Transverse colon (tissue), 4 donors: ENCODE results near the gene POLR1F. TPM values are rescaled to one million over a fixed set of nuclear protein-coding genes. Genes with fewer than 3 reads are reported as not detected.
"Not testable (repeated sequence)": the region's sequence is repeated elsewhere in the genome, so short reads cannot be mapped to it uniquely, and the experiment has no call there.

Experiments
- DNase-seq: peaks from one replicate; pipeline ENCODE4 v3.0.0-alpha.2; 2019
- H3K27ac ChIP-seq, 4 donors: fragments of 200-600 bp; sonication (generic); 2 replicates each; pipeline ENCODE4 v1.5.1; 2016 to 2018; ENCODE audit warnings: inconsistent platforms in 4 of 4
- H3K27me3 ChIP-seq: fragments of 200-600 bp; sonication (generic); 2 replicates; pipeline ENCODE4 v1.5.1; 2017; ENCODE audit warnings: inconsistent platforms
- H3K36me3 ChIP-seq, 4 donors: fragments of 200-600 bp; sonication (generic); 2 replicates each; pipeline ENCODE4 v1.5.1; 2017 to 2019; ENCODE audit warnings: inconsistent platforms in 4 of 4
- H3K4me1 ChIP-seq, 4 donors: fragments of 200-600 bp; sonication (generic); 2 replicates each; pipeline ENCODE4 v1.5.1; 2017 to 2020; ENCODE audit warnings: inconsistent platforms in 4 of 4
- H3K4me3 ChIP-seq, 4 donors: fragments of 200-600 bp; sonication (generic); 1 replicate in 1 of 4; 2 replicates in 3 of 4; pipeline versions ENCODE4 v1.5.1 to v1.6.1; 2017 to 2019; ENCODE audit warnings: inconsistent platforms in 4 of 4
- H3K9me3 ChIP-seq, 2 donors: fragments of 200-600 bp; sonication (generic); 2 replicates each; pipeline ENCODE4 v1.5.1; 2017 to 2019; ENCODE audit warnings: inconsistent platforms in 2 of 2
- EP300 ChIP-seq: sonication (generic); formaldehyde crosslinking; IDR thresholded peaks from one replicate; pipeline ENCODE4 v1.6.1; 2017; ENCODE audit warnings: antibody characterized with exemption, low read depth
- POLR2A ChIP-seq: fragments of 450-650 bp; IDR thresholded peaks from one replicate; pipeline ENCODE4 v1.6.1; 2016; ENCODE audit warnings: antibody characterized with exemption, mild to moderate bottlenecking, moderate library complexity
- POLR2AphosphoS5 ChIP-seq, 3 donors: sonication (generic); formaldehyde crosslinking; IDR thresholded peaks; one replicate each; pipeline ENCODE4 v1.6.1; 2016; ENCODE audit warnings: antibody characterized with exemption in 3 of 3
- WGBS, 2 donors: methylation state at CpG; one replicate each; pipeline ENCODE4 v1.1.5; 2018; ENCODE audit warnings: low coverage in 1 of 2; 5-methylcytosine and 5-hydroxymethylcytosine counted together
- in situ Hi-C, 4 donors: fragments of 200-750 bp; cut with MboI; loops; one replicate each; pipeline versions ENCODE4 v1.15.0 to v1.15.1; 2017; ENCODE audit warnings: low sequenced_read_pairs in 3 of 4, low pct_ligation_motif_present in 1 of 4, low pct_unique_long_range_greater_than_20kb in 1 of 4
- intact Hi-C: fragments of 100-400 bp; cut with DNase I; formaldehyde crosslinking; loops from one replicate; pipeline ENCODE4 v1.15.1; 2023; ENCODE audit warnings: low total_unique reads
- total RNA-seq, 4 donors: library from RNA; depleted of rRNA; stranded (reverse); fragments of >200 nt; gene quantifications; one replicate each; pipeline ENCODE4 v1.1.0, GENCODE V29; 2016
- TF ChIP-seq, protein P1 (sequence below), 5 experiments: fragments of 200-600 bp in 3 of 5; fragments of 450-650 bp in 2 of 5; sonication (generic) in 3 of 5; IDR thresholded peaks; 1 replicate in 2 of 5; 2 replicates in 3 of 5; pipeline ENCODE4 v1.5.1; 2016 to 2017; ENCODE audit warnings: antibody characterized with exemption in 5 of 5, inconsistent platforms in 3 of 5, mild to moderate bottlenecking in 2 of 5, moderate library complexity in 1 of 5

The POLR1F gene
- total RNA-seq, 4 donors from 2014 or later: 0.20 to 7.5 (median 3.7) TPM

DNA sequence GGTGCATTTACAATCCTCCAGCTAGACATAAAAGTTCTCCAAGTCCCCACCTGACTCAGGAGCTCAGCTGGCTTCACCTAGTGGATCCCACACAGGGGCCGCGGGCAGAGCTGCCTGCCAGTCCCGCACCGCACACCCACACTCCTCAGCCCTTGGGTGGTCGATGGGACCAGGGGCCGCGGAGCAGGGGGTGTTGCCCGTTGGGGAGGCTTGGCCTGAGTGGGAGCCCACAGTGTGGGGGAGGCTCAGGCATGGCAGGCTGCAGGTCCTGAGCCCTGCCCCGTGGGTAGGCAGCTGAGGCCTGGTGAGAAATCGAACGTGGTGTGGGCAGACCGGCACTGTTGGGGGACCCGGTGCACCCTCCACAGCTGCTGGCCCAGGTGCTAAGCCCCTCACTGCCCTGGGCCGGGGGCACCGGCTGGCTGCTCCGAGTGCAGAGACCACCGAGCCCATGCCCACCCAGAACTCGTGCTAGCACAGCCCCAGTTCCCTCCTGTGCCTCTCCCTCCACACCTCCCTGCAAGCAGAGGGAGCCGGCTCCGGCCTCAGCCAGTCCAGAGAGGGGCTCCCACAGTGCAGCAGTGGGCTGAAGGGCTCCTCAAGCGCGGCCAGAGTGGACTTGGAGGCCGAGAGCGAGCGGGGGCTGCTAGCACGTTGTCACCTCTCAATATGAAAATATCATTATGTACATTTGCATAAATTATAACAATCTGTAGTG lies 16.6 kb downstream of the POLR1F start:
- no peak for TF ChIP-seq EP300
- TF ChIP-seq, protein P1, sequence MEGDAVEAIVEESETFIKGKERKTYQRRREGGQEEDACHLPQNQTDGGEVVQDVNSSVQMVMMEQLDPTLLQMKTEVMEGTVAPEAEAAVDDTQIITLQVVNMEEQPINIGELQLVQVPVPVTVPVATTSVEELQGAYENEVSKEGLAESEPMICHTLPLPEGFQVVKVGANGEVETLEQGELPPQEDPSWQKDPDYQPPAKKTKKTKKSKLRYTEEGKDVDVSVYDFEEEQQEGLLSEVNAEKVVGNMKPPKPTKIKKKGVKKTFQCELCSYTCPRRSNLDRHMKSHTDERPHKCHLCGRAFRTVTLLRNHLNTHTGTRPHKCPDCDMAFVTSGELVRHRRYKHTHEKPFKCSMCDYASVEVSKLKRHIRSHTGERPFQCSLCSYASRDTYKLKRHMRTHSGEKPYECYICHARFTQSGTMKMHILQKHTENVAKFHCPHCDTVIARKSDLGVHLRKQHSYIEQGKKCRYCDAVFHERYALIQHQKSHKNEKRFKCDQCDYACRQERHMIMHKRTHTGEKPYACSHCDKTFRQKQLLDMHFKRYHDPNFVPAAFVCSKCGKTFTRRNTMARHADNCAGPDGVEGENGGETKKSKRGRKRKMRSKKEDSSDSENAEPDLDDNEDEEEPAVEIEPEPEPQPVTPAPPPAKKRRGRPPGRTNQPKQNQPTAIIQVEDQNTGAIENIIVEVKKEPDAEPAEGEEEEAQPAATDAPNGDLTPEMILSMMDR (IDR thresholded peaks at IDR 0.05): no peak
- no peak for TF ChIP-seq POLR2A
- no peak for TF ChIP-seq POLR2AphosphoS5 (IDR thresholded peaks at IDR 0.05)
- DNase-seq: no peak
- H3K9me3 ChIP-seq: no peaks in the 10 kb centered on the region
- no peaks in the 10 kb centered on the region for H3K36me3 ChIP-seq
- no peak overlapping the region for H3K4me3 ChIP-seq
- intact Hi-C loops: no loop called here
- H3K27ac ChIP-seq: no peak overlapping the region
- H3K27me3 ChIP-seq: no peaks in the 10 kb centered on the region
- H3K4me1 ChIP-seq: no peaks in the 10 kb centered on the region
- in situ Hi-C loops: no loop called here
- WGBS, 2 donors: 93% methylated on average over 16 of the region's 26 CpGs; no CpG with 5 or more reads in 1 of the 2 donors

DNA sequence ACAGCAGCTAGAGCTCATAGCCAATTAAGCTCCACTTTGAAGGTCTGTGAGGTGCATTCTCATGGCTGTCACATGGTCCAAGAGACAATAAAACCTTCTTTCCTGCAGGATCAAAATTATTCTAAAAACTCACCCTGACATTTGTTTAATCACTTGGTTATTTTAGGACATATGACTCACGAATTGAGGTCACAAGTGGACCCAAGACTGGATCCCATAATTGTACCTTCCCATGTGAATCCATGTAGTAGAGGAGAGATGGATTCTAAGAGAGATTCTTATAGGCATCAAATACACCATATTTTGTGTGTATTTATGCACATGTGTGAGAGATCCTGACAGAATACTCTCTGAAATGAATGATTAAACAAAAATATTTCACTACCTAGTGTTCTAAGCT lies 18.1 kb downstream of the POLR1F start:
- no peaks in the 10 kb centered on the region for H3K9me3 ChIP-seq
- intact Hi-C loops: no loop called here

DNA sequence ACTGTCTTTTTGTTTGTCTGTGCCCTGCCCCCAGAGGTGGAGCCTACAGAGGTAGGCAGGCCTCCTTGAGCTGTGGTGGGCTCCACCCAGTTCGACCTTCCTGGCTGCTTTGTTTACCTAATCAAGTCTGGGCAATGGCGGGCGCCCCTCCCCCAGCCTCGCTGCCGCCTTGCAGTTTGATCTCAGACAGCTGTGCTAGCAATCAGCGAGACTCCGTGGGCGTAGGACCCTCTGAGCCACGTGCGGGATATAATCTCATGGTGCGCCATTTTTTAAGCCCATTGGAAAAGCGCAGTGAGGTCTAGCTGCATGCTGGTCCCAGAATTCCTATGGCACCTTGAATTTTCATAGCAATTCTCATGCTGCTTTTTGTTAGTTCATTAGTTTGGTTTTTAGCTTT lies 19.7 kb downstream of the POLR1F start:
- H3K4me1 ChIP-seq, H3K36me3 ChIP-seq, in situ Hi-C loops, H3K27ac ChIP-seq, H3K9me3 ChIP-seq, H3K27me3 ChIP-seq, DNase-seq, H3K4me3 ChIP-seq, intact Hi-C loops: not testable (repeated sequence)
- 71% methylated on average over 12 of the region's 12 CpGs; no CpG with 5 or more reads in 1 of the 2 donors for WGBS, 2 donors

More for the DNA sequence above, 18.1 kb downstream of the POLR1F start:
- Histone ChIP-seq H3K4me3 (no peak overlapping the region), H3K36me3 (no peaks in the 10 kb centered on the region), H3K4me1 (no peaks in the 10 kb centered on the region), H3K27ac (no peak overlapping the region), H3K27me3 (no peaks in the 10 kb centered on the region)
- WGBS, 2 donors: 4 to 50% methylated on average over 1 of the region's 1 CpG
- TF ChIP-seq POLR2A (no peak), POLR2AphosphoS5 (IDR thresholded peaks at IDR 0.05) (no peak), EP300 (no peak)
- TF ChIP-seq, protein P1 (IDR thresholded peaks at IDR 0.05): no peak
- DNase-seq: no peak
- in situ Hi-C loops: no loop called here

DNA sequence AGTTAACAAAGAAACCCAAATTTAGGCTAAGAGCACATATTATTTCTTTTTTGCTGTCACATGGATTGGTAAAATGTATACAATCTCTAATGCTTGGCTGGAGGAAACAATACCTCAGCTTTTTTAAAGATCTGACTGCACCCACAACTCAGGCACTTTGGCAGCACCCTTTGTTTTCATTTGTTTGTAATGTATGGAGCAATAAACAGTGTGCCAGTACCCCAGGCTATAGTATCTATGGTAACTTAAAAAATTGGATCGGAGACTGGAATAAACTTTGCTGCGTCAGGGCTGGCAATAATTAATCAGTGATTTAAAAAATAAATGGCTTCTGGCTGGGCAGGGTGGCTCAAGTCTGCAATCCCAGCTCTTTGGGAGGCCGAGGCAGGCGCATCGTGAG lies 27.2 kb downstream of the POLR1F start:
- Histone ChIP-seq H3K36me3 (no peaks in the 10 kb centered on the region), H3K27ac (no peak overlapping the region), H3K27me3 (no peaks in the 10 kb centered on the region), H3K4me1 (no peaks in the 10 kb centered on the region), H3K9me3 (no peaks in the 10 kb centered on the region), H3K4me3 (no peak overlapping the region)
- TF ChIP-seq POLR2AphosphoS5 (IDR thresholded peaks at IDR 0.05) (no peak), EP300 (no peak)
- no peak for DNase-seq
- intact Hi-C loops: no loop called here
- 64 to 82% methylated on average over 2 to 5 of the region's 5 CpGs for WGBS, 2 donors
- in situ Hi-C loops: no loop called here

DNA sequence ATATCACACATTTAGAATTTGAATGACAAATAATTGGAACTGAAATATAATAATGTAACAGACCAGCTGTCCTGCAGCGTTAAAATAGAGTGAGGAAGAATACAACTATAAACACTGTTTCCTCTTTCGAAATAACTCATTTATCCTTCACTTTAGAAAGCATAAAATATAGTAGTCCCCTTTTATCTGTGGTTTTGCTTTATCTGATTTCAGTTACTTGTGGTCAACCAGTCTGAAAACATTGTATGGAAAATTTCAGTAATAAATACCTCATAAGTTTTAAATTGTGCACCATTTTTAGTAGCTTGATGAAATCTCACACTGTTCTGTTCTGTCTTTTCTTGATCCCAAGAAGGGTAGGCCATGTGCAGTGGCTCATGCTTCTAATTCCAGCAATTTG lies 31.7 kb downstream of the POLR1F start:
- DNase-seq: no peak
- Histone ChIP-seq H3K36me3 (no peaks in the 10 kb centered on the region), H3K4me1 (no peaks in the 10 kb centered on the region), H3K9me3 (no peaks in the 10 kb centered on the region), H3K27ac (no peak overlapping the region), H3K27me3 (no peaks in the 10 kb centered on the region), H3K4me3 (no peak overlapping the region)
- TF ChIP-seq POLR2AphosphoS5 (IDR thresholded peaks at IDR 0.05) (no peak), EP300 (no peak), POLR2A (no peak)
- TF ChIP-seq, protein P1 (IDR thresholded peaks at IDR 0.05): no peak
- in situ Hi-C loops (no loop called here), intact Hi-C loops (no loop called here)
- 22 to 44% methylated on average over 2 of the region's 2 CpGs for WGBS, 2 donors
